Pulmonary artery endothelial cell (primary cell): Measurements from ENCODE around the gene QSOX2. TPM values are rescaled to one million over a fixed set of nuclear protein-coding genes. Genes with fewer than 3 reads are reported as not detected.

Experiments used
- DNase-seq: peaks from one replicate; pipeline ENCODE4 v3.0.0-alpha.2; 2011; ENCODE audit warnings: low read depth, low spot score
- total RNA-seq: library from RNA; depleted of rRNA; stranded (reverse); fragments of >200 nt; gene quantifications from 2 replicates; pipeline ENCODE4 v1.2.3, GENCODE V29; 2014

The QSOX2 gene
- total RNA-seq, 1 donor from 2014 or later: 12.4 TPM

DNA sequence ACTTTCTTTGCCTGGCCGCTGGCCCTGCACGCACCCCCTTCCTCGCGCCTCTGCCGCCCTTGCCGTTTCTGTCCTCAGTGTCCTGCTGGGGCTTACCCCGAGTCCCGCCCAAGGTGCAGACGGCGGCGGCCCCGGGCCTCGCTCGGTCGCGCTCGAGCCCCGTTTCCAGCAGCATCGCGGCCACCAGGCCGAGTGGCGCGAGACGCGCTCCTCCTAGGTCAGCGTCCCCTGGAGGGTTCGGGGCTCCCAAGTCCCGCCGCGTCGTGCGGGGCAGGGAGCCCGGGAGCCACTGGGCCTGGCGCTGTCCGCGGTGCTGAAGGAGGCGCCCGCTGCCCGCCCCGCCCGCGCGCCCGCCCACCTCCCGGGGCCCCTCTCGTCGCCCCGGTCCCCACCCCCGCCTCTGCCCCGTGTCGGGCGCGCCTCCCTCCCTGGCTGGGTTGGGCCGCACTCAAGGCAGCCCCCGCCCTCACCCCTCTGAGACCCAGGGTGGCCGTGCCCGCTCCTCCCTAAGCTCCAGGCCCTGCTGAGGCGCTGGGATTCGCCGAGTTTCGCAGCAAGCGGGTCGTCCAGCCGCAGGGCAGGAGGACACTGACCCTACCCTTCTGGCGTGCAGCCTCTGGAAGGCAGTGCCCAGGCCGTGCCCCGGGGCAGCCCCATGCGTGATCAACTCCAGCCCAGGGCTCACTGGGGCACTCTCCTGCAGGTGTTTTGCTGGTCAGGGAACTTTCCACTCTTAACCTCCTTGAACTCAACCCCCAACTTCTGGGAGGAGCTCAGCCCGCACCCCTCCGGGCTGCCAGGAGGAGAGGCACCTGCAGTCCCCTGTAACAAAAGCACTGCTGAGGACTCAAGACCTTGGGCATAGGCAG, 40.5 kb downstream of the QSOX2 start, which contains the start of gene LHX3:
TSS of gene LHX3 (minus strand) at position 291 of the 869 bp plus-strand sequence. CDS start at position 175, 116 bp downstream.
- no peak for DNase-seq

- no peak for DNase-seq
These were observed 41.3 kb downstream of the QSOX2 start for GRCh38 chr9:136204145-136204805.

DNA sequence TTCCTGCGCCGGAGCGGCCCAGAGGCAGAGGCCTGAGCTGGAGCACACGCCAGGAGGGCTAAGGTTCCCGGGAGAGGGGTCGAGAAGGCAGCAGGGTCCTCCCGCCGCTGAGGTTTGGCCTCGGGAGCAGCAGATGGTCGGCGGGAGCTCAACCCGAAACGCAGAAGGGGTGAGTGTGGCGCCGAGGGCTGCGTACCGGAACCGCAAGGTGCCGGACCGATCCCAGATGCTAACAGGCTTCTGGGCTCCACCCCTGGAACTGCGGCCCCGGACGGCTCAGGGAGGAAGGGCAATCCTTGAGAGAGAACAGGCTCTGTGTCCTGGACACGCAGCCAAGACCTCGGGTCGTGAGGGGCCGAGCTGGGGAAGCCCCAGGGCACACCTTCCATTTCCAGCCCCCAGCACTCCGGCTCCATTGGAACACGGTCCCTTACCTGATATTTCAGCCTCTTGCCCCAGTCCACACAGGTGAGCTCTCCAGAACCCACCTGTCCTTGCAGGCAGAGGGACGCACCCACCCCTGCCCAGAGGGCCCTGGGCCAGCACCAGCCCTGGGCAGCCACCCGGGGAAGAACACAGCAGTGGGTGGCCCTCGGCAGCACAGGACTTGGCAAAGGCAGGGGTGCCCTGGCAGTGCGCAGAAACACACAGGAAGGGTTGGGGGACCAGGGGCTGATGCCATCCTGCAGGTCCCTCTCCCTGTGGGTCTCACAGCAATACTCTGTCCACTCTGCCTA, 42.0 kb downstream of the QSOX2 start:
- DNase-seq: no peak

GRCh38 chr9:136202454-136203407, 42.9 kb downstream of the QSOX2 start:
- DNase-seq: no peak

DNA sequence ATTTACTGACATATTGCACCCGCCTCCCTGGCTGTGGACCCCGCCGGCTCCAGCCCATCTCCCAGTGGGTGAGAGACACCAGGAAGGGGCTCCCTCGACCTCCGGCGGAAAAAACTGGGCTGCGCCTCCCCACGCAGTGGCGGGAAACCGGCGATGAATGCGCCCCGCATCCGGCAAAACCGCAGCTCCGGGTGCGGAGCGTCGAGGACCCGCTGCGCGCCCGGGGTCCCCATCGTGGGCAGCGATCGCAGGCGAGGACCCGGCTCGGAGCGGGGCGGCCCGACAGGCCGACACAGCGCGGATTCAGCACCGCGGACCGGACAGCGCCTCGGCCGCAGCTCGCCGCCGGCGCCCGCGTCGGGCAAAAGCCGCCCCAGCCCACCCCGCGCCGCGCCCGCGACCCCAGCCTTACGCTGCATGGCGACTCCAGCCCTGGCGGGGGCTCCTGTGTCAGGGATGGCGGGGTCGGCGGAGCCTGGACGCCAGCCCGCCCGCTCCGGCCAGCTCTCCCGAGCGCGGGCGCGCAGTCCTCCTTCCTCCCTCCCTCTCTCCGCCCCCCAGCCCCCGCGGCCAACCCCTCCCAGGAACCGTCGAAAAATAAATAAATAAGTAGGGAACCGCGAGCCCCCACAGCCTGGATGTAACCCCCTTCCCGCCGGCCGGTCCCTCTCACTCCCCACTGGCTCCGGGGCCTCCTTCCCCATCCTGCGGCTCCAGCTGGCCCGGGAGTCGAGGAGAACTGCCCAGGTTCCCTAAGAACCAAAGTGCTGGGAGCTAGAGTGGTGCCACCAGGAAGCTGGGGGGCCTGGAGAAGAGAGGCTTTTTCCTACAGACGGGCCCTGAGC, 43.8 kb downstream of the QSOX2 start:
- no peak for DNase-seq

- DNase-seq: no peak
These were observed 44.4 kb downstream of the QSOX2 start for GRCh38 chr9:136201174-136201573.

- DNase-seq: no peak
These were observed 45.2 kb downstream of the QSOX2 start for GRCh38 chr9:136200424-136200823.

GRCh38 chr9:136199391-136200288, 46.0 kb downstream of the QSOX2 start:
- DNase-seq: no peak

DNA sequence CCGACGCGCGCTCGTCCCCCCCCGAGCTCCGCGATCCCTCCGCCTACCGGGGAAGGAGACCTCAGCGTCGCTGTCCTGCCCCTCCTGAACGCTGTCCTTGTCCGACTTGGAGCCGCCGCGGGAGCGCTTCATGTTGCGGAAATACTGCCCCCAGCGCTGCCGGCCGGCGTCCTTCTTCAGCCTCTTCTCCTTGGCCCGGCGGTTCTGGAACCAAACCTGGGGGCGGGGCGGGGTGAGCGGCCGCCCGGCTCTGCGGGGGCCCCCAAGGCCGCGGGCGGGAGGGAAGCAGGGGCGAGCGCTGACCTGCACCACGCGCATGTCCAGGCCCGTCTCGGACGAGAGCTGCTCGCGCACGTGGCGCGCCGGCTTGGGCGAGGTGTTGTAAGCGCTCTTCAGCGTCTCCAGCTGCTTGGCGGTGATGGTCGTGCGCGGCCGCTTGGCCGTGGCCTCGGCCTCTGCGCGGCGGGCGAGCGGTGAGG, 47.0 kb downstream of the QSOX2 start:
- DNase-seq: no peak

GRCh38 chr9:136197930-136198604, 47.5 kb downstream of the QSOX2 start:
- no peak for DNase-seq

GRCh38 chr9:136197084-136197875, 48.3 kb downstream of the QSOX2 start:
- DNase-seq: no peak

GRCh38 chr9:136196404-136197083, 49.1 kb downstream of the QSOX2 start:
- no peak for DNase-seq

DNA sequence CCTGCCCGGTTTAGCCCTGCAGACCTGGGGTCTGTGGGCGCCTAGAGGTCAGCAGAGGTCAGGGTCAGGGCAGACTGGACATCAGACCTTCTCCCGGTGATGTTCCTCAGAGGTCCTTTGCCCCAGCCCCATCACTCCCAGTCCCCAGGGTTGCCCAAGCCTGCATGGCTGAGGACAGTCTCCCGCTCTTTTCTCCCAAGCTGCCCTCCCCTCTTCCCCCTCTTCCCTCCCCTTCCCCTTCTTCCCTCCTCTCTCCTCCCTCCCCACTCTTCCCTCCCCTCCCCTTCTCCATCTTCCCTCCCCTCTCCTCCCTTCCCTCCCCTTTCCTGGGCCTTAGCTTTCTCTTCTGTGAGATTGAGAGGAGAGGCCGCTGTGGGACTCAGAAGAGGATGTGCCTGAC, 51.1 kb downstream of the QSOX2 start:
- no peak for DNase-seq

DNA sequence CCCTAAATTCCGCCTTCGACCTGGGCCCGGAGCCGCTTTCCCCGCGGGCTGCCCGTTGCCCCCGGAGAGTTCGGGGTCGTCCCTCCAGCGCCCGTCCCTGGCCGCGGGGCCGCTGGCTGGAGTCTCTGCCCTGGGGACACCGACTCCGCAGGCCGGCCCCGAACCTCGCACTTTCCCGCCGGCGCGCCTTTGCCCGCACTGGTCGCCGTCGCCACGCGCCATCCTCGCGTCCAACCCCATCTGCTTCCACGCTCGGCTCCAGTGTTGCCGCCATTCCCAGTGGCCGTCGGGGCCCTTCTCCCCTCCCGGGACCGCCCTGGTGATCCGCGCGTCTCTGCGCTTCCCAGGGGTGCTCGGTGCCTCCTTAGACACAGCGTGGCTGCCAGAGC, 51.7 kb downstream of the QSOX2 start:
- DNase-seq: no peak

GRCh38 chr9:136193127-136193890, 52.3 kb downstream of the QSOX2 start:
- no peak for DNase-seq
